ENCODE data around the gene SLC2A4RG. TPM values are rescaled to one million over a fixed set of nuclear protein-coding genes. Genes with fewer than 3 reads are reported as not detected.

Gene SLC2A4RG
- total and polyA plus RNA-seq, 8 donors = 25.8 to 67.1 (median 33.4) TPM

DNA sequence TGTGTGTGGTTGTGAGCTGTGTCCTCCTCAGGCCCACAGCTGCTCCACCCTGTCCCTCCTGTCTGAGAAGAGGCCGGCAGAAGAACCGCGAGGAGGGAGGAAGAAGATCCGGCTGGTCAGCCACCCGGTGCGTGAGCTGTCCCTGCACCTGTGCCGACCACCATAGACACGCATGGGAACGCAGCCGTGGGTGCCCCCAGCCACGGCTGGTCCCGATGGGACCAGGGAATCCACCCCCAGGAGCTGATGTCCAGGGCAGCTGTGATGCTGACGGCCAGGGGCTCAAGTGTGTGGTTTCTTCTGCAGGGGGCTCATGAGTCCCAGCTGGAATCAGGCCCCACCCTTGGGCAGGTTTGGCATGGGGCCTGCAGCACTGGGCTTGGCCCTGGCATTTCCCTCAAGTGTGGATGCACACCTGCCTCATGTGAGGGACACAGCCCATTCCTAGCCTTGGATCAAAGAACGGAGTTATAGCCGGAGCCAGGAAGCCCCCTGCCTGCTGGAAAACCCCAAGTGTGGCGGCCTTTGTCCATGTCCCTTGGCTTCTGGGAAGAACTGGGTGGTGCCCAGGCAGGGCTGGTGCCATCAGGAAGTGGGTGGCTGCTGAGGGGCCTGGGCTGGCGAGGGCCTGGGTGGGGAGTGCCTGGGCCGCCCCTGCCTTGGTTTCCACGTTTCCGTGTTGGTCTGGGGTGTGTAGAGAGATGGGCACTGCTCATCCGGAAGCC is 47.7 kb upstream of the SLC2A4RG start:
- 88 to 90% methylated on average over 21 of the region's 21 CpGs for WGBS, 2 donors
- TF ChIP-seq, protein P1, sequence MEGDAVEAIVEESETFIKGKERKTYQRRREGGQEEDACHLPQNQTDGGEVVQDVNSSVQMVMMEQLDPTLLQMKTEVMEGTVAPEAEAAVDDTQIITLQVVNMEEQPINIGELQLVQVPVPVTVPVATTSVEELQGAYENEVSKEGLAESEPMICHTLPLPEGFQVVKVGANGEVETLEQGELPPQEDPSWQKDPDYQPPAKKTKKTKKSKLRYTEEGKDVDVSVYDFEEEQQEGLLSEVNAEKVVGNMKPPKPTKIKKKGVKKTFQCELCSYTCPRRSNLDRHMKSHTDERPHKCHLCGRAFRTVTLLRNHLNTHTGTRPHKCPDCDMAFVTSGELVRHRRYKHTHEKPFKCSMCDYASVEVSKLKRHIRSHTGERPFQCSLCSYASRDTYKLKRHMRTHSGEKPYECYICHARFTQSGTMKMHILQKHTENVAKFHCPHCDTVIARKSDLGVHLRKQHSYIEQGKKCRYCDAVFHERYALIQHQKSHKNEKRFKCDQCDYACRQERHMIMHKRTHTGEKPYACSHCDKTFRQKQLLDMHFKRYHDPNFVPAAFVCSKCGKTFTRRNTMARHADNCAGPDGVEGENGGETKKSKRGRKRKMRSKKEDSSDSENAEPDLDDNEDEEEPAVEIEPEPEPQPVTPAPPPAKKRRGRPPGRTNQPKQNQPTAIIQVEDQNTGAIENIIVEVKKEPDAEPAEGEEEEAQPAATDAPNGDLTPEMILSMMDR (IDR thresholded peaks at IDR 0.05) = no peak
- peak in 2 of 6 donors; percentile 42 to 69 for DNase-seq
- Histone ChIP-seq H3K9me3 (no peaks in the 10 kb centered on the region), H3K27ac (no peak overlapping the region), H3K27me3 (no peaks in the 10 kb centered on the region), H3K36me3 (no peaks in the 10 kb centered on the region), H3K4me1 (peaks cover 0 to 5% (median 0%) of the 10 kb centered on the region in 3 donors), H3K4me3 (no peak overlapping the region)
- FAIRE-seq = no peak
- ATAC-seq = peak in 1 of 4 donors; percentile 5
- intact Hi-C loops (cut with DNase I) = no loop called here

DNA sequence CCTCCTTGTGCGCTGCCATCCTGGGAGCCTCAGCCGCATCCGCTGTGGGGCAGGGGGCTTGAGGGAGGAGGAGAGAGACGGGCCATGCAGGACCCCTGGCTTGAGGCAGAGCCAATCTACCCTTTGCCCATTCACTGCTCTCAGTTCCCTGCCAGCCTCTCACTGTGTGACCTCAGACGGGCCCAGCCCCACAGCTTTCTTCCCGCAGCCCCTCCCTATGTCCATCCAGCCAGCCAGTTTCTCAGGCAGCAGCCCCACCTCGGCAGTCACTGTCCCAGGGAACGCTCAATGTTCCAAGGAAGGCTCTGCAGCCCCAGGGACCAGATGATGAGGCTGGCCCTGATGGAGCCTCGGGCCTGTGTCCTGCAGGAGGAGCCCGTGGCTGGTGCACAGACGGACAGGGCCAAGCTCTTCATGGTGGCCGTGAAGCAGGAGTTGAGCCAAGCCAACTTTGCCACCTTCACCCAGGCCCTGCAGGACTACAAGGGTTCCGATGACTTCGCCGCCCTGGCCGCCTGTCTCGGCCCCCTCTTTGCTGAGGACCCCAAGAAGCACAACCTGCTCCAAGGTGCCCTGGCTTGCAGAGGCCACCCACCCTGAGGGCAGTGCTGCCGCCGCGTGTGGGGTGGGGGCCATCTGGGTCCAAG is 47.0 kb upstream of the SLC2A4RG start:
- DNase-seq = peak in 2 of 6 donors; percentile 26 to 76
- peak in 1 of 4 donors; percentile 5 for ATAC-seq
- no peaks in the 10 kb centered on the region for H3K36me3 ChIP-seq
- no peaks in the 10 kb centered on the region for H3K27me3 ChIP-seq
- H3K27ac ChIP-seq = no peak overlapping the region
- intact Hi-C loops (cut with DNase I) = no loop called here
- H3K9me3 ChIP-seq = no peaks in the 10 kb centered on the region
- 72 to 73% methylated on average over 18 to 20 of the region's 20 CpGs for WGBS, 2 donors
- H3K4me3 ChIP-seq = no peak overlapping the region
- FAIRE-seq = no peak
- H3K4me1 ChIP-seq = peaks cover 0 to 12% (median 0%) of the 10 kb centered on the region in 3 donors
- TF ChIP-seq, protein P1 (IDR thresholded peaks at IDR 0.05) = no peak

DNA sequence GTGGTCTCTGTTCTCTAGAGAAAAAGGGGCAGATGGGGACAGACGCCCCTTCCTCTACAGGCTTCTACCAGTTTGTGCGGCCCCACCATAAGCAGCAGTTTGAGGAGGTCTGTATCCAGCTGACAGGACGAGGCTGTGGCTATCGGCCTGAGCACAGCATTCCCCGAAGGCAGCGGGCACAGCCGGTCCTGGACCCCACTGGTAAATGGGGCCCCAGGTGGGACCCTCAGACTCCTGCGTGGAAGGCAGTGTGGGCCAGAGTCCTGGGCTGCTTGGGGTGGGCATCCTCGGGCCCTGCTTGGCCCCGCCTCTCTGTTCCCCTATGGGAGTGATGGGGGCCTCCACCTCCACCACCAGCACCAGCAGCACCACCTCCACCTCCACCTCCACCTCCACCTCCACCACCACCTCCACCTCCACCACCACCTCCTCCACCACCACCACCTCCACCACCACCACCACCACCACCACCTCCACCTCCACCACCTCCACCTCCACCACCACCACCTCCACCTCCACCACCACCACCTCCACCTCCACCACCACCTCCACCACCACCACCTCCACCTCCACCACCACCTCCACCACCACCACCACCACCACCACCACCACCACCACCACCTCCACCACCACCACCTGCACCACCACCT is 46.4 kb upstream of the SLC2A4RG start:
- DNase-seq (peak in 2 of 6 donors; percentile 31 to 60), FAIRE-seq (no peak), ATAC-seq (no peak)
- Histone ChIP-seq H3K9me3 (no peaks in the 10 kb centered on the region), H3K27me3 (no peaks in the 10 kb centered on the region), H3K27ac (no peak overlapping the region), H3K36me3 (no peaks in the 10 kb centered on the region), H3K4me3 (no peak overlapping the region), H3K4me1 (peaks cover 0 to 12% (median 0%) of the 10 kb centered on the region in 3 donors)
- WGBS, 2 donors = 88 to 90% methylated on average over 10 of the region's 10 CpGs
- TF ChIP-seq, protein P1 (IDR thresholded peaks at IDR 0.05) = no peak
- intact Hi-C loops (cut with DNase I) = no loop called here

DNA sequence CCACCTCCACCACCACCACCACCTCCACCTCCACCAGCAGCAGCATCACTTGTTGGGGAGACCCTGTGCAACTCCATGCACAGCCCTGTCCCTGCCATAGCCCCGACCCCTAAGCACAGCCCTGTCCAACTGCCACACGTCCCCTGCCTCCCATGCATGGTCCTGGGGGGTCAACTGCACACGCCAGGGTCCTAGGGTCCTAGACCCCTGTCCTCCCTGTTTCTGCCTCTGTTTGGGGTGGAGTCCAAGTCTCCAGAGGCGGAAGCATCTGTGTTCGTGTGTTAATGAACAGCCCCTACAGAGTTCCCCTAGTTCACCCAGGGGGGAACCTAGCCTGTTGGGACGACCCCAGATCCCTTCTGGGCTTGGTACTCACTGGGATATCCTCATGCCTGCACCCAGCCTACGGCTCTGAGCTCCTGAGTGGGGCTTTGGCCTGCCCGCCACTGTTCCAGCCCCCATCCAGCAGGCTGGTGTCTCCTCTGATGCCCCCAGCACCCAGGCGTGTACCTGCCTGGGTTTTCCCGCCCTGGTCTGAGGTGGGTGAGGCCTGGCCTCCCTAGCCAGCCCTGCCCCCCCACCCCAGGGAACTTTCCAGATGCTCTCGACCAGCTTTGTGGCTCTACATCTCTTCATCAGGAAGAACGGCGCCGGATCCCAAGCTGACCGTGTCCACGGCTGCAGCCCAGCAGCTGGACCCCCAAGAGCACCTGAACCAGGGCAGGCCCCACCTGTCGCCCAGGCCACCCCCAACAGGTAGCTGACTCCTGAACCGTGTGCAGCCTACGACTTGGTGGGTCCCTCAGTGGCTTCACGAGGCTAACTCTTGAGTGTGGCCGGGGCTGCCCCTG is 45.6 kb upstream of the SLC2A4RG start:
- intact Hi-C loops (cut with DNase I) = no loop called here
- 86 to 92% methylated on average over 21 of the region's 21 CpGs for WGBS, 2 donors
- no peaks in the 10 kb centered on the region for H3K27me3 ChIP-seq
- H3K9me3 ChIP-seq = no peaks in the 10 kb centered on the region
- H3K36me3 ChIP-seq = no peaks in the 10 kb centered on the region
- FAIRE-seq (no peak), ATAC-seq (no peak), DNase-seq (peak in 2 of 6 donors; percentile 39 to 45)
- TF ChIP-seq, protein P1 (IDR thresholded peaks at IDR 0.05) = no peak
- H3K4me3 ChIP-seq = no peak overlapping the region
- no peak overlapping the region for H3K27ac ChIP-seq
- H3K4me1 ChIP-seq = peaks cover 0 to 12% (median 0%) of the 10 kb centered on the region in 3 donors

Measured in pancreas (tissue), 10 donors.